B cell (primary cell): ENCODE measurements around the gene BAIAP3.

Experiments
- CTCF ChIP-seq: fragments of 200-600 bp; IDR thresholded peaks from one replicate; pipeline ENCODE4 v1.8.0; 2022; ENCODE audit warnings: antibody characterized with exemption, mild to moderate bottlenecking
- EZH2 ChIP-seq: IDR thresholded peaks from 2 replicates; pipeline ENCODE4 v1.6.1; 2012; ENCODE audit warnings: borderline replicate concordance, low read depth, mild to moderate bottlenecking, moderate library complexity, low read length; ENCODE audit not compliant: insufficient read depth, poor library complexity, severe bottlenecking

- TF ChIP-seq CTCF, result no peak
- no peak for TF ChIP-seq EZH2
Observed at GRCh38 chr16:1378804-1379303, 45.4 kb downstream of the BAIAP3 start.
